Stomach (tissue), 9 donors: ENCODE data around the gene TAL1. TPM values are rescaled to one million over a fixed set of nuclear protein-coding genes. Genes with fewer than 3 reads are reported as not detected.

Source experiments
- DNase-seq, 2 donors: peaks; one replicate each; pipeline versions ENCODE4 v3.0.0 to v3.0.0-alpha.2; 2013 to 2019
- H3K27ac ChIP-seq, 5 donors: fragments of 200-600 bp in 4 of 5; sonication (generic) in 4 of 5; one replicate each; pipeline ENCODE4 v1.5.1; 2013 to 2019; ENCODE audit warnings: mild to moderate bottlenecking in 1 of 5, moderate library complexity in 1 of 5
- H3K27me3 ChIP-seq, 3 donors: fragments of 200-600 bp; sonication (generic); one replicate each; pipeline ENCODE4 v1.5.1; 2017 to 2019; ENCODE audit warnings: mixed run types in 1 of 3
- H3K36me3 ChIP-seq, 4 donors: fragments of 200-600 bp; sonication (generic); 1 replicate in 3 of 4; 2 replicates in 1 of 4; pipeline ENCODE4 v1.5.1; 2016 to 2019
- H3K4me1 ChIP-seq, 4 donors: fragments of 200-600 bp; sonication (generic); one replicate each; pipeline ENCODE4 v1.5.1; 2016 to 2019
- H3K4me3 ChIP-seq, 4 donors: fragments of 200-600 bp; sonication (generic) in 3 of 4; one replicate each; pipeline ENCODE4 v1.5.1; 2016 to 2019; ENCODE audit warnings: mild to moderate bottlenecking in 1 of 4
- H3K9me3 ChIP-seq, 4 donors: fragments of 200-600 bp; sonication (generic); one replicate each; pipeline ENCODE4 v1.5.1; 2016 to 2019
- EP300 ChIP-seq: sonication (generic); formaldehyde crosslinking; IDR thresholded peaks from one replicate; pipeline ENCODE4 v1.6.1; 2017; ENCODE audit warnings: antibody characterized with exemption
- POLR2A ChIP-seq, 4 donors: fragments of 450-650 bp; IDR thresholded peaks; one replicate each; pipeline ENCODE4 v1.6.1; 2016; ENCODE audit warnings: antibody characterized with exemption in 4 of 4, control low read depth in 2 of 4, mild to moderate bottlenecking in 1 of 4, moderate library complexity in 1 of 4
- POLR2AphosphoS5 ChIP-seq, 3 donors: sonication (generic); formaldehyde crosslinking; IDR thresholded peaks; one replicate each; pipeline ENCODE4 v1.6.1; 2016; ENCODE audit warnings: antibody characterized with exemption in 3 of 3
- WGBS, 5 donors: extraction: QIAGEN DNeasy Blood & Tissue Kit in 3 of 5; methylation state at CpG; one replicate each; pipeline versions ENCODE4 v1.1.5 to v1.1.7; 2013 to 2018; 5-methylcytosine and 5-hydroxymethylcytosine counted together
- intact Hi-C: fragments of 100-400 bp; cut with DNase I; formaldehyde crosslinking; loops from one replicate; pipeline ENCODE4 v1.15.1; 2023; ENCODE audit warnings: low total_unique reads
- polyA plus RNA-seq, 3 donors: library from polyadenylated mRNA; stranded (reverse); fragments of 200-250 nt; gene quantifications; one replicate each; pipeline ENCODE4 v1.2.3, GENCODE V29; 2013
- total RNA-seq, 5 donors: library from RNA; depleted of rRNA; stranded (reverse); fragments of >200 nt; gene quantifications; one replicate each; pipeline versions ENCODE4 v1.1.0 to v1.2.3, GENCODE V29; 2014 to 2016
- TF ChIP-seq, protein P1 (sequence below), 7 experiments: fragments of 450-650 bp in 4 of 7; fragments of 200-600 bp in 3 of 7; sonication (generic) in 3 of 7; IDR thresholded peaks; one replicate each; pipeline ENCODE4 v1.5.1; 2016 to 2019; ENCODE audit warnings: antibody characterized with exemption in 7 of 7, control low read depth in 2 of 7, mild to moderate bottlenecking in 1 of 7
- donor health status: healthy with polysubstance abuse.
- donor health status: Bipolar disorder and iron deficiency.
- donor health status: healthy.

Gene TAL1
- total and polyA plus RNA-seq, 8 donors: under 0.01 to 4.5 (median 1.5) TPM; not detected in 1

DNA sequence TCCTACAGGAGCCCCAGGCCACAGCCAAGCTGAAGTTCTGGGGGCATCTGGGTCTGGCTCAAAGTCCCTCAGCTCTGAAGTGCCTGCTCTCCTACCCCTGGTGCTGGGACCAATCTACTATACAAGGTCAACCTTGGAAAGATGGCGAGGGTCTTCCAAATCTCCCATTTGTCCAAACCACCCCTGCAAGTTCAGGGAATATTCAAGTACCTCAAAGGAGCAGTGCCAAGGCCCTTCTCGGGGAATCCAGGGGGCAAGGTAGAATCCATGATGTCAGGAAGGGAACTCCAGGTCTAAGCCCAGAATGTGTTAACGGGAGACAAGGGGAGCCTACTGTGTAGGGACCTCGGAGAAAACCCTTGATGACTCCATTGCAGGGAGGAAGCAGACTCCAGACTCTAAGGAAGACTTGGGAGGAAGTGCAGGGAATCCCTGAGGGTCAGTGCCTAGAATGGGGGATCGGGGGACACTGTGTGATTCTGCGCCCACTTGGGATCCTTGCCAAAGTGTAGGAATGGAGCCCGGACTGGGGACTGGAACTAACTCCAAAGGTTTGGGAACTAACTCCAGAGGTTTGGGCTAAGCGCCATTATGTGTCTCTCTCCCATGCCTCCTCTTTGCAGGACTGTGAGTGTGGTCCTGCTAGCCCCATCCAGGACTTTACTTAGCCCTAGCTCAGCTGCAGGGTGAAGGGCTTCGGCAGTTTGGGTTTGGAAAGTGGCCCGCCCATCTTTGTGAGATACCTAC is 8.7 kb downstream of the TAL1 start:
- Histone ChIP-seq H3K36me3 (no peaks in the 10 kb centered on the region), H3K9me3 (no peaks in the 10 kb centered on the region), H3K4me3 (no peak overlapping the region), H3K27me3 (peaks cover 18 to 85% (median 56%) of the 10 kb centered on the region in 3 donors), H3K27ac (no peak overlapping the region), H3K4me1 (peaks cover 15 to 25% (median 19%) of the 10 kb centered on the region in 4 donors)
- no peak for DNase-seq
- intact Hi-C loops: no loop called here
- WGBS, 5 donors: 47 to 52% (median 48%) methylated on average over 10 of the region's 10 CpGs
- TF ChIP-seq POLR2A (IDR thresholded peaks at IDR 0.05) (no peak), EP300 (no peak)

DNA sequence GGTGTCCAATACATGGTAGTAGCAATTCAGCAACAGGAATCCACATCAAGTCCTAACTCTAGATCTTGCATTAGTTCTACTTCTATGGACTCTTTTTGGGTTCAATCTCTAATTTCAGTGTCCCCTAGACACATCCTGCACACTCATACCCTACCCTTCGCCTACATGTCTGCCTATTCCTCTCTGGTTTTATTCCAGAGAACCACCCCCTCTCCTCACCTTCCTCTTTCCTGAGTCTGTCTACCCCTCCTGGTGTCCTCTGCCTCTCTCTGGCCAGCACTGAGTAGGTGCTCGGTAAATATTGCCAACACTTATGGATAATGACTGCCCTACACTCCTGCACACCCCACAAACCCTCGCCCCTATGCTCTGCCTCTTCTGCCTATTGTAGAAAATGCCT is 9.5 kb downstream of the TAL1 start:
- Histone ChIP-seq H3K36me3 (no peaks in the 10 kb centered on the region), H3K9me3 (no peaks in the 10 kb centered on the region), H3K4me1 (peaks cover 15 to 25% (median 19%) of the 10 kb centered on the region in 4 donors), H3K27me3 (peaks cover 18 to 76% (median 48%) of the 10 kb centered on the region in 3 donors), H3K27ac (no peak overlapping the region), H3K4me3 (no peak overlapping the region)
- no peak for TF ChIP-seq POLR2A (IDR thresholded peaks at IDR 0.05)
- no peak for TF ChIP-seq POLR2AphosphoS5 (IDR thresholded peaks at IDR 0.05)
- TF ChIP-seq EP300: no peak
- TF ChIP-seq, protein P1, sequence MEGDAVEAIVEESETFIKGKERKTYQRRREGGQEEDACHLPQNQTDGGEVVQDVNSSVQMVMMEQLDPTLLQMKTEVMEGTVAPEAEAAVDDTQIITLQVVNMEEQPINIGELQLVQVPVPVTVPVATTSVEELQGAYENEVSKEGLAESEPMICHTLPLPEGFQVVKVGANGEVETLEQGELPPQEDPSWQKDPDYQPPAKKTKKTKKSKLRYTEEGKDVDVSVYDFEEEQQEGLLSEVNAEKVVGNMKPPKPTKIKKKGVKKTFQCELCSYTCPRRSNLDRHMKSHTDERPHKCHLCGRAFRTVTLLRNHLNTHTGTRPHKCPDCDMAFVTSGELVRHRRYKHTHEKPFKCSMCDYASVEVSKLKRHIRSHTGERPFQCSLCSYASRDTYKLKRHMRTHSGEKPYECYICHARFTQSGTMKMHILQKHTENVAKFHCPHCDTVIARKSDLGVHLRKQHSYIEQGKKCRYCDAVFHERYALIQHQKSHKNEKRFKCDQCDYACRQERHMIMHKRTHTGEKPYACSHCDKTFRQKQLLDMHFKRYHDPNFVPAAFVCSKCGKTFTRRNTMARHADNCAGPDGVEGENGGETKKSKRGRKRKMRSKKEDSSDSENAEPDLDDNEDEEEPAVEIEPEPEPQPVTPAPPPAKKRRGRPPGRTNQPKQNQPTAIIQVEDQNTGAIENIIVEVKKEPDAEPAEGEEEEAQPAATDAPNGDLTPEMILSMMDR (IDR thresholded peaks at IDR 0.05): no peak
- WGBS, 5 donors: 82 to 92% (median 86%) methylated on average over 3 of the region's 3 CpGs
- DNase-seq: no peak
- intact Hi-C loops: no loop called here

DNA sequence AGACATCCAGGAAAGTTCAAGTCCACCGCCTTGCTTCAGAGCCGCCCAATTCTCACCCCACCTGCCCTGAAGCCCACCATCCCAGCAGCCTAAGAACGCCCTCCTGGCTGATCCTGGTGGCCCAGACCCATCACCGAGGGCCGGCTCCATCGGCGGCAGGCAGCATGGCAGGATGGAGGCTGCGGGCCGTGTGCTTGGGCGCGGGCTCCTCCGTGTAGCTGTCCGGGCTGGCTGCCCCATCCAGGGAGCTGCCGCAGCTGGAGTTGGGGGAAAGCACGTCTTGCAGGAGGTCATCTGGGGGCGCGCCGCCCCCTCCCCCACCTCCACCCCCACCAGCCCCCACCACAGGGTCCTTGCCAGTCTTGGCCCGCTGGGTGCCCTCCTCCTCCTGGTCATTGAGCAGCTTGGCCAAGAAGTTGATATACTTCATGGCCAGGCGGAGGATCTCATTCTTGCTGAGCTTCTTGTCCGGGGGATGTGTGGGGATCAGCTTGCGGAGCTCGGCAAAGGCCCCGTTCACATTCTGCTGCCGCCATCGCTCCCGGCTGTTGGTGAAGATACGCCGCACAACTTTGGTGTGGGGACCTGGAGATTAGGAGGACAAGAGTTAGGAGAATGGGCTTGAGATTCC is 12.3 kb downstream of the TAL1 start:
- TF ChIP-seq, protein P1 (IDR thresholded peaks at IDR 0.05): no peak
- TF ChIP-seq EP300 (no peak), POLR2AphosphoS5 (IDR thresholded peaks at IDR 0.05) (no peak), POLR2A (IDR thresholded peaks at IDR 0.05) (no peak)
- intact Hi-C loops: no loop called here

DNA sequence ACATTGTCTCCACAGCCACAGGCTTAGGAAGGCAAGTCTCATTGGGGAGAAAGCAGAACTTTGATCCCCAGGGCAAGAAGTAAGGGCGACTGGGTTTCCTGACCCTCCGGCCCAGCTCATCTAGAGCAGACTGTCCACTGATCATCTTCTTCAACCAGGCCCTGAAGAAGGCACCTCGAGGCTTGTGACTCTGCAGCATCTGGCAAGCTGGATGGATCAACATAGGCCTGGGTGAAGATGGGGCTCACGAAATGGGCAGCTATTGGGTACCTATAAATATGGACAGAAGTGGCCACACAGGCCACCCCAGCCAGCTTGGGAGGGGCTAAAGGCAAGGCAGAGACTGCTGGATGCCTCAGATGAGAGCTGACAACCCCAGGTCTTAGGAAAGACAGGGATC is 13.0 kb downstream of the TAL1 start:
- Histone ChIP-seq H3K4me1 (no peaks in the 10 kb centered on the region), H3K27ac (no peak overlapping the region), H3K27me3 (peaks cover 0 to 41% (median 13%) of the 10 kb centered on the region in 3 donors), H3K4me3 (no peak overlapping the region), H3K36me3 (no peaks in the 10 kb centered on the region), H3K9me3 (no peaks in the 10 kb centered on the region)
- 76 to 95% (median 86%) methylated on average over 4 of the region's 4 CpGs for WGBS, 5 donors
- DNase-seq: no peak
- no peak for TF ChIP-seq POLR2AphosphoS5 (IDR thresholded peaks at IDR 0.05)
- TF ChIP-seq EP300: no peak
- TF ChIP-seq, protein P1 (IDR thresholded peaks at IDR 0.05): no peak
- no peak for TF ChIP-seq POLR2A (IDR thresholded peaks at IDR 0.05)
- intact Hi-C loops: no loop called here

More for the DNA sequence above, 12.3 kb downstream of the TAL1 start:
- WGBS, 5 donors: 88 to 90% (median 89%) methylated on average over 18 to 29 of the region's 29 CpGs
- no peaks in the 10 kb centered on the region for H3K9me3 ChIP-seq
- no peak overlapping the region for H3K4me3 ChIP-seq
- peaks cover 3 to 48% (median 20%) of the 10 kb centered on the region in 3 donors for H3K27me3 ChIP-seq
- peaks cover 2 to 6% (median 3%) of the 10 kb centered on the region in 4 donors for H3K4me1 ChIP-seq
- H3K27ac ChIP-seq: no peak overlapping the region
- no peaks in the 10 kb centered on the region for H3K36me3 ChIP-seq
- DNase-seq: no peak
